Ovary (tissue), 9 donors: ENCODE data around the gene ADPRHL1. TPM values are rescaled to one million over a fixed set of nuclear protein-coding genes. Genes with fewer than 3 reads are reported as not detected.

Experiments
- DNase-seq, 5 donors: peaks; one replicate each; pipeline ENCODE4 v3.0.0-alpha.2; 2019 to 2020
- H3K27ac ChIP-seq, 2 donors: fragments of 200-600 bp; one replicate each; pipeline versions ENCODE4 v1.5.1 to v1.8.0; 2019 to 2022
- H3K27me3 ChIP-seq: fragments of 200-600 bp; one replicate; pipeline ENCODE4 v1.8.0; 2022
- H3K36me3 ChIP-seq: fragments of 200-600 bp; sonication (generic); one replicate; pipeline ENCODE4 v1.5.1; 2019
- H3K4me1 ChIP-seq: one replicate; pipeline ENCODE4 v1.8.1; 2013; ENCODE audit warnings: mild to moderate bottlenecking, moderate library complexity; ENCODE audit not compliant: insufficient read depth
- H3K4me3 ChIP-seq: fragments of 200-600 bp; sonication (generic); one replicate; pipeline ENCODE4 v1.5.1; 2017
- H3K9me3 ChIP-seq, 2 donors: fragments of 200-600 bp in 1 of 2; sonication (generic) in 1 of 2; one replicate each; pipeline versions ENCODE4 v1.5.1 to v1.8.1; 2013 to 2019; ENCODE audit warnings: mild to moderate bottlenecking in 1 of 2, moderate library complexity in 1 of 2
- EP300 ChIP-seq: sonication (generic); formaldehyde crosslinking; IDR thresholded peaks from one replicate; pipeline ENCODE4 v1.6.1; 2017; ENCODE audit warnings: antibody characterized with exemption
- POLR2A ChIP-seq: fragments of 450-650 bp; IDR thresholded peaks from one replicate; pipeline ENCODE4 v1.6.1; 2017; ENCODE audit warnings: antibody characterized with exemption, mild to moderate bottlenecking, moderate library complexity
- WGBS, 3 donors: extraction: QIAGEN DNeasy Blood & Tissue Kit in 1 of 3; methylation state at CpG; one replicate each; pipeline versions ENCODE4 v1.1.5 to v1.1.7; 2013 to 2017; 5-methylcytosine and 5-hydroxymethylcytosine counted together
- intact Hi-C, 4 donors: fragments of 100-400 bp; cut with DNase I; formaldehyde crosslinking; loops; one replicate each; pipeline versions ENCODE4 v1.11.0 to v1.15.1; 2022 to 2023
- polyA plus RNA-seq, 2 donors: library from polyadenylated mRNA; stranded (reverse); fragments of 200-250 nt in 1 of 2; fragments of 350-450 nt in 1 of 2; fragmentation: Illumina TruSeq in 1 of 2; extraction: RNeasy Lipid Tissue Mini Kit (QIAGEN cat#74804) in 1 of 2; gene quantifications; one replicate each; pipeline ENCODE4 v1.2.3, GENCODE V29; 2013 to 2014
- total RNA-seq, 7 donors: library from RNA; depleted of rRNA in 2 of 7; stranded (reverse); fragments of >200 nt in 2 of 7; fragmentation: NEBNext Ultra II Directional in 3 of 7; extraction: Animal tissue kit (Norgen Biotek cat#: 25700) in 3 of 7; gene quantifications; one replicate each; pipeline versions ENCODE4 v1.1.0 to v1.2.4, GENCODE V29; 2016 to 2023
- TF ChIP-seq, protein P1 (sequence below), 3 donors: fragments of 450-650 bp in 2 of 3; fragments of 200-600 bp in 1 of 3; IDR thresholded peaks; one replicate each; pipeline versions ENCODE4 v1.5.1 to v1.8.0; 2016 to 2022; ENCODE audit warnings: antibody characterized with exemption in 3 of 3, mild to moderate bottlenecking in 1 of 3
- donor health status: DM: no; HTN: no; CAD: no; lungs with moderate emphysema.
- donor health status: DM: no; HTN: no; CAD: no.
- donor health status: Bipolar disorder and iron deficiency.
- donor health status: DM: yes; HTN: yes; CAD: no.
- donor health status: DM: no; HTN: no; CAD: no.
- donor health status: DM: yes; HTN: yes; CAD: no.

Gene ADPRHL1
- total and polyA plus RNA-seq, 9 donors, result 1.6 to 5.0 (median 2.2) TPM

DNA sequence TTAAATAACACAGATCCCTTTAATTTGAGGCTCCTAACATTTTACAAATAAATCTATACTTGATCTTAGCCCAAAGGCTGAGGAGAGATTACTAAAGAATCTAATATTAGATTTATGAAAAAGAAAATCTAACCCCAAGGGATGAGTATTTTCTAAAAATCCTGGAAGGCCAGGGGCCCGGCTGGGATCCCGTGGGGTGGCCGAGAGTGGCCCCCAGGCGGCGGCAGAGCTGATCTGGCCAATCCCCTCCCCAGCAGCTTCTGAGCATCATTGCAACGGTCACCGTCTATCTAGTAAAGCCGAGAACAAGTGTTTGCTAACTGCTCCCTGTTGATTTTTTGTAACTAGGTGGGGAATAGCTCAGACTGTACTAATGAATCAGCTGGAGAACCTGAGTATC is 37.5 kb downstream of the ADPRHL1 start:
- WGBS, 3 donors, result 70 to 73% (median 73%) methylated on average over 8 of the region's 8 CpGs
- DNase-seq, result no peak
- H3K4me1 ChIP-seq, result no peaks in the 10 kb centered on the region
- H3K36me3 ChIP-seq, result no peaks in the 10 kb centered on the region
- no peak overlapping the region for H3K4me3 ChIP-seq
- H3K27me3 ChIP-seq, result no peaks in the 10 kb centered on the region
- intact Hi-C loops, result no loop called here
- no peaks in the 10 kb centered on the region for H3K9me3 ChIP-seq
- TF ChIP-seq EP300 (no peak), POLR2A (no peak)
- TF ChIP-seq, protein P1, sequence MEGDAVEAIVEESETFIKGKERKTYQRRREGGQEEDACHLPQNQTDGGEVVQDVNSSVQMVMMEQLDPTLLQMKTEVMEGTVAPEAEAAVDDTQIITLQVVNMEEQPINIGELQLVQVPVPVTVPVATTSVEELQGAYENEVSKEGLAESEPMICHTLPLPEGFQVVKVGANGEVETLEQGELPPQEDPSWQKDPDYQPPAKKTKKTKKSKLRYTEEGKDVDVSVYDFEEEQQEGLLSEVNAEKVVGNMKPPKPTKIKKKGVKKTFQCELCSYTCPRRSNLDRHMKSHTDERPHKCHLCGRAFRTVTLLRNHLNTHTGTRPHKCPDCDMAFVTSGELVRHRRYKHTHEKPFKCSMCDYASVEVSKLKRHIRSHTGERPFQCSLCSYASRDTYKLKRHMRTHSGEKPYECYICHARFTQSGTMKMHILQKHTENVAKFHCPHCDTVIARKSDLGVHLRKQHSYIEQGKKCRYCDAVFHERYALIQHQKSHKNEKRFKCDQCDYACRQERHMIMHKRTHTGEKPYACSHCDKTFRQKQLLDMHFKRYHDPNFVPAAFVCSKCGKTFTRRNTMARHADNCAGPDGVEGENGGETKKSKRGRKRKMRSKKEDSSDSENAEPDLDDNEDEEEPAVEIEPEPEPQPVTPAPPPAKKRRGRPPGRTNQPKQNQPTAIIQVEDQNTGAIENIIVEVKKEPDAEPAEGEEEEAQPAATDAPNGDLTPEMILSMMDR (IDR thresholded peaks at IDR 0.05), result no peak
- no peak overlapping the region for H3K27ac ChIP-seq

DNA sequence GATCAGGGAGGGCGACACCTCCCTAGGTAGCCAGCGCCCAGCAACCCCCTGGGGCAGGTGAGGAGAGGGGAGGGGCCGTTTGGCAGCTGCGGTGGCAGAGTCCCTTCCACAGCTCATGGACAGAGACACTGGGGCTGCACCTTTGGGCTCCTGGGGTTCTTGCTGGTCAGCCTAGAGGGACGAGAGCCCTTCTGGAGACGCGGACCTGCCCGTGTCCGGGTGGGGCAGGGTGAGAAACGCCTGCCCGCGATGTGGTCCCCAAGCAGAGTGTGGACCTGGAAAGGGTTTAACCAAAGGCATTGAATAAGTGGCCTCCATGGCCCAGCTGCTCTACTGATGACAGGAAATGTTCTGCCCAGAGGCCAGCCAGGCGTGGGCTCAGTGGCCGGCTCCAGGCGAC is 38.3 kb downstream of the ADPRHL1 start:
- intact Hi-C loops, result no loop called here
- Histone ChIP-seq H3K4me3 (no peak overlapping the region), H3K36me3 (no peaks in the 10 kb centered on the region), H3K27ac (no peak overlapping the region), H3K4me1 (no peaks in the 10 kb centered on the region), H3K27me3 (no peaks in the 10 kb centered on the region), H3K9me3 (no peaks in the 10 kb centered on the region)
- 89 to 94% (median 91%) methylated on average over 15 of the region's 15 CpGs for WGBS, 3 donors
- no peak for DNase-seq
- TF ChIP-seq POLR2A, result no peak

DNA sequence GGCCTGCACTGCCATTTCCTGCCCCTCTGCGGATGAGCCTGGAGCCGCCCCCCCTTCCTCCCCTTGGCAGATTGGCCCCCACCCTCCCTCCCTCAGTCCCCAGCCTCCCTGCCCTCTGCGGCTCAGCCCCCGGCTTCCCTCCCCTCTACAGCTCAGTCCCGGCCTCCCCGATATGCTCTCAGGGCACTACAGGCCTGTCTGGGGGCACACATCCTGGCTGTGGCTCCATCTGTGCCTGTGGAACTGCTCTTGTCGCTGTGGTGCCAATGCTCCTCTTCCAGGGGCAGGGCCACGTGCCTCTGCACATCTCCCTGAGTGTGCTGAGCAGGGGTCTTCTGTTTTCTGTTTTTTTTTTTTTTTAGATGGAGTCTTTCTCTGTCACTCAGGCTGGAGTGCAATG is 39.0 kb downstream of the ADPRHL1 start:
- intact Hi-C loops, result no loop called here
- Histone ChIP-seq H3K9me3 (no peaks in the 10 kb centered on the region), H3K4me1 (no peaks in the 10 kb centered on the region), H3K4me3 (no peak overlapping the region), H3K27ac (no peak overlapping the region), H3K36me3 (no peaks in the 10 kb centered on the region), H3K27me3 (no peaks in the 10 kb centered on the region)
- 60 to 79% (median 68%) methylated on average over 8 of the region's 8 CpGs for WGBS, 3 donors
- DNase-seq, result no peak
- TF ChIP-seq POLR2A (no peak), EP300 (no peak)
- TF ChIP-seq, protein P1 (IDR thresholded peaks at IDR 0.05), result no peak

DNA sequence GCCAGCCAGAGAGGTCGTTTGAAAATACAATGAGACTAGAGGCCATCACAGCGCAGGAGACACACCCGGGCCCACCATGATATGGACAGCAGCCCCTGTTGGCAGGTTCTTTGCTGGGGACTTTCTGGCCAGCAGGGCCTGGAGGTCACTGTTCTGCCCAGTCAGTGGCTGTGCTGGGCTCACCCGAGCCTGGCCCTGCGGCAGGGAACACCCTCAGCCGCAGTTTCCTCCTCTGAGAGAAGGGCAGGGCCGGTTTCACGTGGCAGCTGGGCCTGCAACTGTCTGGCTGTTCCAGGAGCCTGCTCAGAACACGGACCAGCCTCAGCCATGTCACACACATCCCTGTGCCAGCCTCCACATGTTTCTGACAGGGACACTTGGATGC is 39.4 kb downstream of the ADPRHL1 start:
- no peak overlapping the region for H3K4me3 ChIP-seq
- TF ChIP-seq POLR2A, result no peak
- TF ChIP-seq EP300, result no peak
- TF ChIP-seq, protein P1 (IDR thresholded peaks at IDR 0.05), result no peak
- intact Hi-C loops, result no loop called here
- no peak overlapping the region for H3K27ac ChIP-seq
- H3K27me3 ChIP-seq, result no peaks in the 10 kb centered on the region
- H3K9me3 ChIP-seq, result no peaks in the 10 kb centered on the region
- H3K4me1 ChIP-seq, result no peaks in the 10 kb centered on the region
- no peak for DNase-seq
- WGBS, 3 donors, result 60 to 72% (median 68%) methylated on average over 6 to 9 of the region's 9 CpGs
- no peaks in the 10 kb centered on the region for H3K36me3 ChIP-seq

DNA sequence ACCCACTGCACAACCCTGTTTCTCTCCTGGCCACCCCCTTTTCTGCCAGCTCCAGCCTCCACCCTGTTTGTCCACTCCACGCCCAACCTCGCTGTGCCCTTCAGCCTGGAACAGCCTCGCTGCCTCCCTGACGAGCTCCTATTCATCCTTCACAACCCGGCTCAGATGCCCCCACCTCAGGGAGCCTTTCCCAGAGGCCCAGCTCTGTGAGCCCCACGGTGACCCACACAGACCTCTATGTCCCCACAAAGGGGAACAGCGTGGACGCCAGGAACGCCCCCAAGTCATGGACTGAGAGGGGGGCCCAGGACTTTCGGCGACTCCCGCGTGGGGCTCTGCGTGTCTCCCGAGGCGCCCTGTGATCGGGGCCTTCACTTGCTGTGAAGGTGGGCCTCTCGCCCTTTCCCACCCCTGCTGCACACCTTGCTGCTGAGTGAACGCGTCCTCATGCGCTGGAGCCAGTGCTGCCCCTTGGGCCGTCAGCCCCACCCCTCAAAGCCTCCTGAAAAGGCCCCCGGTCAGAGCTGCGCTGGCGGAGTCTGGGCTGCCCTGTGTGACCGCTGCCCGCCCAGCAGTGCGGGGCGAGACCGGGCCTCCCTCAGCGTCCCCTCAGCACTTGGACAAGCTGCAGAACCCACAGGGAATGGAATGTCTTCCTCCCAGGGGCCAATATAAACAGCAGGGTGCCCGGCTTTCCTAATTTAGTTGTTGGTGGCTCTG is 40.0 kb downstream of the ADPRHL1 start:
- no peak overlapping the region for H3K27ac ChIP-seq

More for the DNA sequence above, 40.0 kb downstream of the ADPRHL1 start:
- Histone ChIP-seq H3K27me3 (no peaks in the 10 kb centered on the region), H3K9me3 (no peaks in the 10 kb centered on the region), H3K4me3 (no peak overlapping the region), H3K36me3 (no peaks in the 10 kb centered on the region), H3K4me1 (no peaks in the 10 kb centered on the region)
- TF ChIP-seq POLR2A (no peak), EP300 (no peak)
- TF ChIP-seq, protein P1 (IDR thresholded peaks at IDR 0.05), result no peak
- WGBS, 3 donors, result 79 to 91% (median 83%) methylated on average over 28 to 32 of the region's 32 CpGs
- intact Hi-C loops, result no loop called here
- DNase-seq, result no peak
